HEK293 (cell line): ENCODE data around the gene CD86.

Experiments
- CTCF ChIA-PET: fragments of 350-600 bp; formaldehyde crosslinking; extraction: SDS; loops from one replicate; lab custom pipeline; 2021; ENCODE audit warnings: antibody characterized with exemption; lab: Yijun Ruan, JAX
- POLR2A ChIA-PET: fragments of 300-600 bp; formaldehyde crosslinking; extraction: SDS; loops from one replicate; lab custom pipeline; 2020; ENCODE audit warnings: antibody characterized with exemption, inconsistent platforms; lab: Yijun Ruan, JAX
- H3K27ac ChIP-seq: fragments of 200-500 bp; sonication (Bioruptor generic); 2 replicates; pipeline ENCODE4 v1.5.1; 2014; ENCODE audit warnings: low read depth, low read length, control low read depth, inconsistent platforms; ENCODE audit errors: extremely low read depth
- H3K36me3 ChIP-seq, 2 experiments: fragments of 200-500 bp in 1 of 2; sonication (Bioruptor generic) in 1 of 2; 1 replicate in 1 of 2; 2 replicates in 1 of 2; pipeline ENCODE4 v1.5.1; 2014 to 2017; ENCODE audit warnings: inconsistent platforms in 2 of 2, low read length in 2 of 2; ENCODE audit not compliant: control insufficient read depth in 2 of 2, insufficient read depth in 1 of 2
- H3K4me1 ChIP-seq: fragments of 200-500 bp; sonication (Bioruptor generic); 2 replicates; pipeline ENCODE4 v1.5.1; 2014; ENCODE audit warnings: mild to moderate bottlenecking, low read length, inconsistent platforms; ENCODE audit not compliant: control insufficient read depth, insufficient read depth
- H3K4me3 ChIP-seq: 2 replicates; pipeline ENCODE4 v1.5.1; 2011; ENCODE audit warnings: low read depth, mild to moderate bottlenecking, control low read depth, low read length, moderate library complexity
- H3K9me3 ChIP-seq: fragments of 200-500 bp; sonication (Bioruptor generic); 2 replicates; pipeline ENCODE4 v1.5.1; 2014; ENCODE audit warnings: low read depth, low read length, inconsistent platforms; ENCODE audit not compliant: control insufficient read depth, insufficient read depth
- AEBP2 ChIP-seq: fragments of 450-650 bp; formaldehyde crosslinking; IDR thresholded peaks from 2 replicates; pipeline ENCODE4 v1.5.1; 2016; ENCODE audit warnings: missing biosample characterization, missing genetic modification characterization, borderline replicate concordance
- GFI1B ChIP-seq: fragments of 450-650 bp; formaldehyde crosslinking; IDR thresholded peaks from 2 replicates; pipeline ENCODE4 v1.5.1; 2016; ENCODE audit warnings: missing biosample characterization, missing genetic modification characterization
- IKZF3 ChIP-seq: fragments of 450-650 bp; IDR thresholded peaks from 2 replicates; pipeline ENCODE4 v1.5.0; 2018; ENCODE audit warnings: missing biosample characterization, mild to moderate bottlenecking, missing genetic modification characterization, moderate library complexity
- KLF1 ChIP-seq: fragments of 450-650 bp; formaldehyde crosslinking; IDR thresholded peaks from 2 replicates; pipeline ENCODE4 v1.5.1; 2016; ENCODE audit warnings: missing biosample characterization, missing genetic modification characterization
- OSR2 ChIP-seq: fragments of 450-650 bp; formaldehyde crosslinking; IDR thresholded peaks from 2 replicates; pipeline ENCODE4 v1.5.1; 2016; ENCODE audit warnings: missing biosample characterization, missing genetic modification characterization
- PRDM6 ChIP-seq: fragments of 450-650 bp; formaldehyde crosslinking; IDR thresholded peaks from 2 replicates; pipeline ENCODE4 v1.5.1; 2017; ENCODE audit warnings: missing biosample characterization, missing genetic modification characterization
- REPIN1 ChIP-seq: fragments of 450-650 bp; formaldehyde crosslinking; IDR thresholded peaks from 2 replicates; pipeline ENCODE4 v1.5.1; 2017; ENCODE audit warnings: missing biosample characterization, missing genetic modification characterization, low read depth
- REST ChIP-seq: fragments of 450-650 bp; formaldehyde crosslinking; IDR thresholded peaks from 2 replicates; pipeline ENCODE4 v1.5.1; 2016; ENCODE audit warnings: missing biosample characterization, missing genetic modification characterization
- SP3 ChIP-seq: fragments of 450-650 bp; formaldehyde crosslinking; IDR thresholded peaks from 2 replicates; pipeline ENCODE4 v1.5.1; 2016; ENCODE audit warnings: missing biosample characterization, missing genetic modification characterization
- TCF7L2 ChIP-seq: IDR thresholded peaks from 2 replicates; pipeline ENCODE4 v1.6.1; 2011; ENCODE audit warnings: low read depth, mild to moderate bottlenecking, inconsistent platforms, low read length, moderate library complexity, borderline replicate concordance
- YY1 ChIP-seq: fragments of 450-650 bp; formaldehyde crosslinking; IDR thresholded peaks from 2 replicates; pipeline ENCODE4 v1.5.1; 2018; ENCODE audit warnings: missing biosample characterization, missing genetic modification characterization
- ZFP3 ChIP-seq: fragments of 450-650 bp; formaldehyde crosslinking; IDR thresholded peaks from 2 replicates; pipeline ENCODE4 v1.5.1; 2016; ENCODE audit warnings: low read depth, missing biosample characterization, missing genetic modification characterization
- ZNF114 ChIP-seq: fragments of 450-650 bp; formaldehyde crosslinking; IDR thresholded peaks from 2 replicates; pipeline ENCODE4 v1.5.0; 2017; ENCODE audit warnings: missing biosample characterization, missing genetic modification characterization
- ZNF132 ChIP-seq: fragments of 450-650 bp; formaldehyde crosslinking; IDR thresholded peaks from 2 replicates; pipeline ENCODE4 v1.5.1; 2017; ENCODE audit warnings: missing biosample characterization, missing genetic modification characterization, borderline replicate concordance
- ZNF214 ChIP-seq: fragments of 450-650 bp; formaldehyde crosslinking; IDR thresholded peaks from 2 replicates; pipeline ENCODE4 v1.5.1; 2017; ENCODE audit warnings: missing biosample characterization, mild to moderate bottlenecking, missing genetic modification characterization, borderline replicate concordance
- ZNF221 ChIP-seq: fragments of 450-650 bp; formaldehyde crosslinking; IDR thresholded peaks from 2 replicates; pipeline ENCODE4 v1.5.1; 2017; ENCODE audit warnings: missing biosample characterization, missing genetic modification characterization, borderline replicate concordance
- ZNF223 ChIP-seq: fragments of 450-650 bp; formaldehyde crosslinking; IDR thresholded peaks from 2 replicates; pipeline ENCODE4 v1.5.1; 2016; ENCODE audit warnings: missing biosample characterization, missing genetic modification characterization
- ZNF248 ChIP-seq: fragments of 450-650 bp; formaldehyde crosslinking; IDR thresholded peaks from 2 replicates; pipeline ENCODE4 v1.5.1; 2017; ENCODE audit warnings: missing biosample characterization, missing genetic modification characterization
- ZNF292 ChIP-seq: fragments of 450-650 bp; formaldehyde crosslinking; IDR thresholded peaks from 2 replicates; pipeline ENCODE4 v1.5.1; 2016; ENCODE audit warnings: low read depth, missing biosample characterization, missing genetic modification characterization, borderline replicate concordance
- ZNF335 ChIP-seq: fragments of 450-650 bp; formaldehyde crosslinking; conservative IDR thresholded peaks from 2 replicates; pipeline ENCODE4 v1.5.1; 2016; ENCODE audit warnings: missing biosample characterization, missing genetic modification characterization
- ZNF362 ChIP-seq: fragments of 450-650 bp; formaldehyde crosslinking; IDR thresholded peaks from 2 replicates; pipeline ENCODE4 v1.5.1; 2016; ENCODE audit warnings: missing biosample characterization, missing genetic modification characterization
- ZNF561 ChIP-seq: fragments of 450-650 bp; IDR thresholded peaks from 2 replicates; pipeline ENCODE4 v1.5.1; 2018; ENCODE audit warnings: missing biosample characterization, missing genetic modification characterization, borderline replicate concordance
- ZNF571 ChIP-seq: fragments of 450-650 bp; formaldehyde crosslinking; IDR thresholded peaks from 2 replicates; pipeline ENCODE4 v1.5.0; 2017; ENCODE audit warnings: missing biosample characterization, missing genetic modification characterization
- ZNF639 ChIP-seq: fragments of 450-650 bp; formaldehyde crosslinking; IDR thresholded peaks from 2 replicates; pipeline ENCODE4 v1.5.1; 2016; ENCODE audit warnings: missing biosample characterization, missing genetic modification characterization
- ZNF777 ChIP-seq: fragments of 450-650 bp; formaldehyde crosslinking; IDR thresholded peaks from 2 replicates; pipeline ENCODE4 v1.5.1; 2017; ENCODE audit warnings: missing biosample characterization, missing genetic modification characterization, borderline replicate concordance
- ZSCAN16 ChIP-seq: fragments of 450-650 bp; formaldehyde crosslinking; IDR thresholded peaks from 2 replicates; pipeline ENCODE4 v1.5.1; 2016; ENCODE audit warnings: missing biosample characterization, missing genetic modification characterization

CD86 gene

GRCh38 chr3:122104515-122105194 is 49.5 kb downstream of the CD86 start:
- CTCF ChIA-PET = interaction anchor here (0.5 to 0.6 kb wide), 4 partner anchors 25 to 482 kb away, joined by 3 read pairs; no protein-coding TSS in a partner anchor
- Histone ChIP-seq H3K4me3 (no peak overlapping the region), H3K36me3 (no peaks in the 10 kb centered on the region), H3K27ac (no peak overlapping the region), H3K9me3 (no peaks in the 10 kb centered on the region), H3K4me1 (no peaks in the 10 kb centered on the region)
- TF ChIP-seq KLF1 (tag by site-specific recombination) = no peak
- no peak for TF ChIP-seq ZNF132 (tag by site-specific recombination)
- TF ChIP-seq ZNF777 (tag by site-specific recombination) = no peak
- no peak for TF ChIP-seq ZFP3 (tag by site-specific recombination)
- no peak for TF ChIP-seq ZNF292
- TF ChIP-seq AEBP2 = no peak
- TF ChIP-seq ZNF223 (tag by site-specific recombination) = no peak
- TF ChIP-seq ZNF214 (tag by site-specific recombination) = no peak
- no peak for TF ChIP-seq ZNF571 (tag by site-specific recombination)
- no peak for TF ChIP-seq IKZF3
- TF ChIP-seq GFI1B = no peak
- no peak for TF ChIP-seq REST
- TF ChIP-seq YY1 (tag by site-specific recombination) = no peak
- no peak for TF ChIP-seq ZSCAN16 (tag by site-specific recombination)
- no peak for TF ChIP-seq REPIN1 (tag by site-specific recombination)
- POLR2A ChIA-PET = no interaction called here

- H3K36me3 ChIP-seq = no peaks in the 10 kb centered on the region
- H3K27ac ChIP-seq = no peak overlapping the region
- H3K9me3 ChIP-seq = no peaks in the 10 kb centered on the region
- no peaks in the 10 kb centered on the region for H3K4me1 ChIP-seq
- no peak overlapping the region for H3K4me3 ChIP-seq
- CTCF ChIA-PET = no interaction called here
- POLR2A ChIA-PET = no interaction called here
- TF ChIP-seq ZNF335 (no peak), ZNF221 (tag by site-specific recombination) (no peak), ZFP3 (tag by site-specific recombination) (no peak), ZNF362 (no peak), SP3 (no peak), OSR2 (no peak), TCF7L2 (no peak), PRDM6 (tag by site-specific recombination) (no peak), ZNF114 (tag by site-specific recombination) (no peak), ZNF639 (tag by site-specific recombination) (no peak), ZNF561 (no peak), ZNF248 (tag by site-specific recombination) (no peak)
Measured at GRCh38 chr3:122105626-122106025, 50.5 kb downstream of the CD86 start.
